Endothelial cell of umbilical vein (primary cell): ENCODE data around the gene AP1B1. TPM values are rescaled to one million over a fixed set of nuclear protein-coding genes. Genes with fewer than 3 reads are reported as not detected.

Experiments used
- BruUV-seq: library from RNA; stranded (reverse); fragments of 400-500 nt; replicated peaks from 2 replicates; lab custom pipeline; 2021; lab: Mats Ljungman, UMichigan
- CTCF ChIA-PET: fragments of 300-600, 350-600 bp; sonication (Branson Sonifier 250); formaldehyde crosslinking; loops from one replicate; lab custom pipeline; 2021; ENCODE audit warnings: antibody characterized with exemption, inconsistent platforms; lab: Charles Lee
- POLR2A ChIA-PET: fragments of 300-600, 350-600 bp; sonication (Branson Sonifier 250); formaldehyde crosslinking; loops from one replicate; lab custom pipeline; 2021; ENCODE audit warnings: antibody characterized with exemption, inconsistent platforms; lab: Charles Lee
- DNase-seq: peaks from one replicate; pipeline ENCODE4 v3.0.0-alpha.2; 2011; ENCODE audit warnings: low read depth, low spot score
- FAIRE-seq: peaks from 2 replicates; lab custom pipeline; 2011; peaks lifted over from hg19 to GRCh38; lab: Jason Lieb, UNC
- H2AFZ ChIP-seq: 2 replicates; pipeline ENCODE4 v1.6.0; 2012; ENCODE audit warnings: low read depth, low read length, control low read depth, inconsistent platforms
- H3K27ac ChIP-seq: 2 replicates; pipeline ENCODE4 v1.5.1; 2011; ENCODE audit warnings: low read depth, mild to moderate bottlenecking, control low read depth, low read length, moderate library complexity; ENCODE audit not compliant: insufficient read depth
- H3K27me3 ChIP-seq, 2 experiments: 2 replicates each; pipeline versions ENCODE4 v1.6.0 to v1.6.1; 2011; ENCODE audit warnings: low read length in 2 of 2, mixed read lengths in 1 of 2; ENCODE audit not compliant: control insufficient read depth in 2 of 2, insufficient read depth in 2 of 2
- H3K36me3 ChIP-seq, 2 experiments: 2 replicates in 1 of 2; 3 replicates in 1 of 2; pipeline ENCODE4 v1.5.1; 2011; ENCODE audit warnings: low read length in 2 of 2, mild to moderate bottlenecking in 1 of 2, moderate library complexity in 1 of 2; ENCODE audit not compliant: control insufficient read depth in 2 of 2, insufficient read depth in 2 of 2; ENCODE audit errors: extremely low read depth in 1 of 2
- H3K4me1 ChIP-seq: 3 replicates; pipeline ENCODE4 v1.5.1; 2011; ENCODE audit warnings: mild to moderate bottlenecking, low read length; ENCODE audit not compliant: control insufficient read depth, insufficient read depth; ENCODE audit errors: extremely low read depth
- H3K4me2 ChIP-seq: 2 replicates; pipeline ENCODE4 v1.6.1; 2011; ENCODE audit warnings: low read length, control low read depth, mixed read lengths; ENCODE audit not compliant: insufficient read depth
- H3K4me3 ChIP-seq, 3 experiments: fragments of 200-600 bp in 1 of 3; sonication (generic), shearing (Covaris generic) in 1 of 3; replicated peaks in 1 of 3; 2 replicates each; pipeline ENCODE4 v1.5.1; 2011 to 2016; ENCODE audit warnings: control low read depth in 3 of 3, low read length in 3 of 3, mild to moderate bottlenecking in 2 of 3, inconsistent platforms in 1 of 3, low read depth in 1 of 3, moderate library complexity in 1 of 3; ENCODE audit not compliant: insufficient read depth in 1 of 3
- H3K79me2 ChIP-seq: 2 replicates; pipeline ENCODE4 v1.6.0; 2012; ENCODE audit warnings: low read length, inconsistent platforms; ENCODE audit not compliant: control insufficient read depth, insufficient read depth
- H3K9ac ChIP-seq: replicated peaks from 2 replicates; pipeline ENCODE3; 2011; ENCODE audit warnings: low read length, control low read depth; ENCODE audit not compliant: insufficient read depth; ENCODE audit errors: extremely low read depth
- H3K9me1 ChIP-seq: replicated peaks from 3 replicates; pipeline ENCODE4 v1.6.0; 2011; ENCODE audit warnings: mild to moderate bottlenecking, low read length; ENCODE audit not compliant: control insufficient read depth, insufficient read depth; ENCODE audit errors: extremely low read depth
- H3K9me3 ChIP-seq: replicated peaks from 2 replicates; pipeline ENCODE4 v1.5.1; 2012; ENCODE audit warnings: low read length, inconsistent platforms; ENCODE audit not compliant: control insufficient read depth, insufficient read depth
- H4K20me1 ChIP-seq: replicated peaks from 2 replicates; pipeline ENCODE3; 2011; ENCODE audit warnings: mild to moderate bottlenecking, low read length; ENCODE audit not compliant: control insufficient read depth, insufficient read depth; ENCODE audit errors: extremely low read depth
- CTCF ChIP-seq, 2 donors: IDR thresholded peaks; 1 replicate in 1 of 2; 2 replicates in 1 of 2; pipeline ENCODE4 v1.5.1; 2011; ENCODE audit warnings: low read length in 2 of 2, mild to moderate bottlenecking in 2 of 2, moderate library complexity in 2 of 2, control low read depth in 1 of 2, inconsistent platforms in 1 of 2, low read depth in 1 of 2; ENCODE audit not compliant: insufficient read depth in 1 of 2; ENCODE audit errors: extremely low read depth in 1 of 2
- EZH2 ChIP-seq: IDR thresholded peaks from 2 replicates; pipeline ENCODE4 v1.6.1; 2012; ENCODE audit warnings: borderline replicate concordance, low read depth, mild to moderate bottlenecking, moderate library complexity, low read length, inconsistent platforms; ENCODE audit not compliant: severe bottlenecking
- GATA2 ChIP-seq: IDR thresholded peaks from 2 replicates; pipeline ENCODE4 v1.7.0; 2011; ENCODE audit warnings: low read depth, mild to moderate bottlenecking, moderate library complexity, mixed read lengths, low read length; ENCODE audit not compliant: insufficient read length, insufficient read depth
- MAX ChIP-seq: IDR thresholded peaks from 2 replicates; pipeline ENCODE4 v1.6.1; 2011; ENCODE audit not compliant: insufficient read depth, insufficient read length
- dilution Hi-C: fragments of 300-500 bp; cut with MboI; formaldehyde crosslinking; loops from one replicate; pipeline ENCODE4 v1.15.0; 2019; ENCODE audit warnings: low sequenced_read_pairs; ENCODE audit not compliant: extremely low pct_ligation_motif_present
- intact Hi-C: fragments of 100-400 bp; cut with micrococcal nuclease; formaldehyde crosslinking; loops from one replicate; pipeline ENCODE4 v1.10.0; 2022
- polyA plus RNA-seq, 4 experiments: library from polyadenylated mRNA; depleted of rRNA in 3 of 4; stranded (reverse) in 3 of 4; unstranded in 1 of 4; fragments of >200 nt; gene quantifications; 2 replicates each; pipeline versions ENCODE4 v1.2.1 to v1.2.3, GENCODE V29; 2011 to 2012; ENCODE audit warnings: missing spikeins in 1 of 4
- total RNA-seq: library from RNA; stranded (reverse); gene quantifications from 2 replicates; pipeline ENCODE4 v1.2.3, GENCODE V29; 2021

Gene AP1B1
- total and polyA plus RNA-seq, 2 donors (not counting 3 experiments of a cell fraction or from before 2014, with no cell fraction given), result 107 to 131 TPM

DNA sequence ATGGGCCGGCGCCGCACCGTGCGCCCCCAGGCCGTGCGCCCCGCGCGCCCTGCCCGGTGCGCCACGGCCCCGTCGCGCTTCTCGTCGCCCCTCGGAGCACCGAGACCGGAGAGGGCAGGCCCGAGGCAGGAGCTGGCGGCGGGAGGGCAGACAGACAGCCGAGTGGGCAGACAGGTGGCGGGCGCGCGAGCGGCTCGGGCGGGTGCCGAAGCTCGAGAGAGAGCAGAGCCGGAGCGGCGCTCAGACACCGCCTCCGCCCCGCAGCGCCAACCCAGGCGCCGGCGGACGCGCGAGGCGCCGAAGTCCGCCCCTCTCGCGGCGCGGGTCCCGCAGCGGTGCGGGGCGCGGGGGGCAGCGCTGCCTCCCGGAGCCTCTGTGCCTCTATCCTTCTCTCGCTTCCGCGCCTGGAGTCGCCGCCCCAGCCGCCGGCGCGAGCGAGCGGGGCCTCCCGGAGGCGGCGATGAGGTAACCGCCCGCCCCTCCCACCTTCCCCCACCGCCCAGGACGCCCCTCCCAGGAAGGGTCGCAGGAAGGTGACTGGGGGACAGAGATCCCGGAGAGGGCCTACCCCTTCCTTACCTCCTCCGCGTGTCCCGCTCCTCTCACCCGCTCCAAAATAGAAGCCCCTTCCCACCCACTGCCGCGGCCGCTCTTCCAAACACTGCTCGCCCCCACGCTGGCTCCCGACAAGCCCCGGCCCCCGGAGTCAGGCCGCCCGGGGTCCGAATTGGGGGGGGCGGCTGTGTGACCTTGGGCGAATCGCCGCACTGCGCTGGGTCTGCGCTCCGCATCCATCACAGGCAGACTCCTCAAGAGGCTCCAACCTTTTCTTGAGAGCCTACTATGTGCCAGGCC, 72.9 kb downstream of the AP1B1 start, which contains the start of gene RASL10A:
RASL10A (minus strand) TSS at position 412 of the 855 bp plus-strand sequence. CDS start 451 bp downstream, outside the sequence.
- dilution Hi-C loops, result no loop called here

DNA sequence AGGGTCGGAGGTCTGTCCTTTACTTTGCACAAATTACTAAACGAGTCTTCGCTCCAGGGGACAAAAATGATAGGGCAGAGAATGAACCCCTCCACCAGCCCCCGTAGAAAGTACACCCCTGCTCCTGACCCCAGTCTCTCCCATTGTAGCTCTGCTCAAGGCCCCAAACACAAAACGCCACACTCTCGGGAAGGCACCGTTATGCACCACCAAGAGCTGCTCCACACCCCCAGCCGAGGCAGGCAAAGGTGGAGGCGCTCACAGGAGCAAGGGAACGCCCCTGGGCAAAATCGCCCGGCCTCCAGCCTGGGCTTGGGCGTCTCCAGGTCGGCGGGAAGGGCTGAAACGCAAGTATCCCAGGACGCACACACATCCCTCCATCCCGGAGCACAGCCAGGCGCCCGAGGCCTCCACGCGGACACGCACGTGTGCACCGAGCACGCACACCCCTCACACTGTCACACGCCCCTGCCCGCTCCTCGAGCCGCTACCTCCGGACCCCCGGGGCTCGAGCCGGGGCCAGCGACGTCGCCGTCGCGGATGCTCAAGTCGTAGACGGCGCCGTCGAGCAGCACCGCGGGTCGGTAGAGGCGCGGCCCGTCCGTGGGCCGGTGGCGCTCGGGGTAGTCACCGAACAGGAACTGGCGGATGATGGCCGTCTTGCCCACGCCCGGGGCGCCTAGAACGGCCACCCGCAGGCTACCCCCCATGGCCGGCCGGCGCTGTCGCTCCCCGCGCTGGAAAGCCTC, 73.7 kb downstream of the AP1B1 start:
- ChIA-PET POLR2A (no interaction called here), CTCF (interaction anchor here (1.0 kb wide), 2 partner anchors 11 to 210 kb away, joined by 3 read pairs; no protein-coding TSS in a partner anchor)
- Histone ChIP-seq H3K36me3 (peaks cover 0 to 4% of the 10 kb centered on the region in 2 experiments), H4K20me1 (no peaks in the 10 kb centered on the region), H3K27ac (no peak overlapping the region), H3K79me2 (no peaks in the 10 kb centered on the region), H3K9me1 (no peaks in the 10 kb centered on the region), H3K9ac (no peak overlapping the region), H3K27me3 (peaks cover 29% of the 10 kb centered on the region in 2 experiments), H3K4me3 (no peak overlapping the region), H3K4me2 (peak overlapping the region; percentile 43), H2AFZ (no peak overlapping the region), H3K9me3 (no peaks in the 10 kb centered on the region), H3K4me1 (peaks cover 17% of the 10 kb centered on the region)
- BruUV-seq, result no TSS peak
- TF ChIP-seq EZH2 (peak; percentile 67), CTCF (IDR thresholded peaks at IDR 0.05; ENCODE audit: extremely low read depth in 1 of 2, insufficient read depth in 1 of 2, low read depth in 1 of 2, low read length in 2 of 2) (no peak)
- dilution Hi-C loops (no loop called here), intact Hi-C loops (no loop called here)
- FAIRE-seq, result no peak
- DNase-seq, result no peak

More for the DNA sequence above, 72.9 kb downstream of the AP1B1 start, which contains the start of gene RASL10A:
- H3K27me3 ChIP-seq, result peaks cover 29% of the 10 kb centered on the region in 2 experiments
- DNase-seq (no peak), FAIRE-seq (no peak)
- no peaks in the 10 kb centered on the region for H3K9me3 ChIP-seq
- H3K9ac ChIP-seq, result no peak within 1 kb of the TSS
- peaks cover 10% of the 10 kb centered on the region for H3K4me1 ChIP-seq
- no peak within 1 kb of the TSS for H3K27ac ChIP-seq
- no peaks in the 10 kb centered on the region for H4K20me1 ChIP-seq
- H3K4me3 ChIP-seq, result peak within 1 kb of the TSS in 1 of 3 experiments; percentile 25
- H3K36me3 ChIP-seq, result peaks cover 0 to 4% of the 10 kb centered on the region in 2 experiments
- H3K79me2 ChIP-seq, result no peaks in the 10 kb centered on the region
- no peak within 1 kb of the TSS for H2AFZ ChIP-seq
- intact Hi-C loops, result no loop called here
- BruUV-seq, result no TSS peak
- H3K9me1 ChIP-seq, result no peaks in the 10 kb centered on the region
- ChIA-PET CTCF (no interaction called here), POLR2A (no interaction called here)
- H3K4me2 ChIP-seq, result peak within 1 kb of the TSS; percentile 43
- TF ChIP-seq MAX, result no peak
- TF ChIP-seq EZH2, result peak; percentile 20
- no peak for TF ChIP-seq GATA2
